OCI-LY7 (cell line): ENCODE results near the gene MLX. TPM values are rescaled to one million over a fixed set of nuclear protein-coding genes. Genes with fewer than 3 reads are reported as not detected.
A peak's percentile ranks its signal among the peaks of the same experiment; 100 is the strongest.
"Not testable (repeated sequence)": the region's sequence is repeated elsewhere in the genome, so short reads cannot be mapped to it uniquely, and the experiment has no call there.

Experiments used
- BruUV-seq: library from RNA; stranded (reverse); fragments of 400-500 nt; replicated peaks from 2 replicates; lab custom pipeline; 2021; lab: Mats Ljungman, UMichigan
- CTCF ChIA-PET: fragments of 300-600 bp; sonication (Branson Sonifier 250); formaldehyde crosslinking; loops from one replicate; lab custom pipeline; 2022; ENCODE audit warnings: antibody characterized with exemption; ENCODE audit not compliant: unreplicated experiment; lab: Charles Lee
- POLR2A ChIA-PET: fragments of 300-600 bp; sonication (Branson Sonifier 250); formaldehyde crosslinking; loops from one replicate; lab custom pipeline; 2022; ENCODE audit warnings: antibody characterized with exemption; lab: Charles Lee
- DNase-seq: peaks from one replicate; pipeline ENCODE4 v3.0.0-alpha.2; 2015; ENCODE audit warnings: low spot score
- H2AFZ ChIP-seq: fragments of 200-600 bp; sonication (generic), shearing (Covaris generic); 2 replicates; pipeline ENCODE4 v1.6.1; 2014; ENCODE audit warnings: mild to moderate bottlenecking, antibody characterized with exemption, low read length, moderate library complexity
- H3K27ac ChIP-seq: fragments of 200-600 bp; sonication (generic); 2 replicates; pipeline ENCODE4 v1.5.1; 2014; ENCODE audit warnings: mixed run types, low read depth, mild to moderate bottlenecking, moderate library complexity, low read length, inconsistent platforms; ENCODE audit not compliant: poor library complexity, severe bottlenecking
- H3K36me3 ChIP-seq: fragments of 200-600 bp; sonication (generic); 2 replicates; pipeline ENCODE4 v1.6.1; 2014; ENCODE audit warnings: mild to moderate bottlenecking, antibody characterized with exemption, low read length, moderate library complexity, mixed read lengths; ENCODE audit not compliant: insufficient read depth
- H3K4me1 ChIP-seq: fragments of 200-600 bp; sonication (generic); 2 replicates; pipeline ENCODE4 v1.5.1; 2014; ENCODE audit warnings: mild to moderate bottlenecking, low read length; ENCODE audit not compliant: insufficient read depth, poor library complexity, severe bottlenecking
- H3K4me2 ChIP-seq: fragments of 200-600 bp; sonication (generic); 2 replicates; pipeline ENCODE4 v1.6.1; 2014; ENCODE audit warnings: mild to moderate bottlenecking, low read length
- H3K4me3 ChIP-seq: fragments of 200-600 bp; sonication (generic); 2 replicates; pipeline ENCODE4 v1.5.1; 2014; ENCODE audit warnings: mild to moderate bottlenecking, low read depth, low read length; ENCODE audit not compliant: poor library complexity, severe bottlenecking
- H3K79me2 ChIP-seq: fragments of 200-600 bp; sonication (generic); 2 replicates; pipeline ENCODE4 v1.6.1; 2016; ENCODE audit warnings: low read depth, mild to moderate bottlenecking, low read length, moderate library complexity, mixed read lengths; ENCODE audit not compliant: insufficient read depth
- H3K9me2 ChIP-seq: fragments of 200-600 bp; sonication (generic); 2 replicates; pipeline ENCODE4 v1.6.1; 2016; ENCODE audit warnings: mild to moderate bottlenecking, low read length, mixed read lengths; ENCODE audit not compliant: insufficient read depth
- H3K9me3 ChIP-seq: fragments of 200-600 bp; sonication (generic); 2 replicates; pipeline ENCODE4 v1.6.1; 2014; ENCODE audit warnings: mild to moderate bottlenecking, mixed run types, low read length, mixed read lengths
- H4K20me1 ChIP-seq: fragments of 200-600 bp; sonication (generic); 2 replicates; pipeline ENCODE4 v1.6.1; 2014; ENCODE audit warnings: mild to moderate bottlenecking, antibody characterized with exemption, low read length, moderate library complexity, mixed read lengths; ENCODE audit not compliant: insufficient read depth
- EZH2phosphoT487 ChIP-seq: fragments of 200-600 bp; sonication (generic); IDR thresholded peaks from 2 replicates; pipeline ENCODE4 v1.6.1; 2018; ENCODE audit warnings: low read depth, borderline replicate concordance, mild to moderate bottlenecking, mixed run types, antibody characterized with exemption, low read length, moderate library complexity, mixed read lengths
- intact Hi-C: fragments of 100-400 bp; cut with micrococcal nuclease; formaldehyde crosslinking; loops from one replicate; pipeline ENCODE4 v1.10.0; 2022; ENCODE audit not compliant: unreplicated experiment
- total RNA-seq, 2 experiments: library from RNA; depleted of rRNA in 1 of 2; stranded (reverse); fragments of >200 nt in 1 of 2; shearing (Covaris generic) in 1 of 2; gene quantifications; 2 replicates each; pipeline ENCODE4 v1.2.3, GENCODE V29; 2014 to 2022
- TF ChIP-seq, protein P1 (sequence below): fragments of 200-600 bp; sonication (generic); conservative IDR thresholded peaks from 2 replicates; pipeline ENCODE4 v1.5.1; 2014; ENCODE audit warnings: mild to moderate bottlenecking, antibody characterized with exemption, low read length, moderate library complexity, mixed read lengths

MLX gene
- total RNA-seq, 2 experiments from 2014 or later: 33.6 to 51.2 TPM

DNA sequence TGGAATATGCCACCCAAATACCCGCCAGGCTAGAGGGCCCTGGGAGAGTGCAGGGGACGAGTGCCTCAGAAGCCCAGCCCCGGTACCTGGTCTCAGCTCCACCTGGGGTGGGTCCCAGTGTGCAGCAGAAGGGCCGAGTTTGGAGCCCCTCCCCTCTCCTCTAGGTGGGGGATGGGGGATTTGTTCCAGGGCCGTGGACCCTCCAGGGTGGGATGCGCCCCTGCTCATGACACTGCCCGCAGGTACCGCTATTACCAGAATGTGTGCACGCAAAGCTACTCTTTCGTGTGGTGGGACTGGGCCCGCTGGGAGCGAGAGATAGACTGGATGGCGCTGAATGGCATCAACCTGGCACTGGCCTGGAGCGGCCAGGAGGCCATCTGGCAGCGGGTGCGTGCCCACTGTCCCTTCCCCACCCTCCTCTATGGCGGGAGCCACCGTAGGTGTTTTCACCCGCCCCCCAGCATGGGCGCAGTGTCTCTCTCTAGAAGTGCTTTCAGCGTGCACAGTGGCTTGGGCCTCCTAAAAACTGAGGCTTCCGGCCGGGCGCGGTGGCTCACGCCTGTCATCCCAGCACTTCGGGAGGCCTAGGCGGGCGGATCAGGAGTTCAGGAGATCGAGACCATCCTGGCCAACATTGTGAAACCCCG, 29.6 kb upstream of the MLX start:
- Histone ChIP-seq H3K4me1 (peaks cover 21% of the 10 kb centered on the region), H3K79me2 (peaks cover 4% of the 10 kb centered on the region; the same call in 1 of the 2 replicates), H4K20me1 (no peaks in the 10 kb centered on the region), H3K4me3 (peak overlapping the region; percentile 79), H3K4me2 (peak overlapping the region; percentile 80), H3K27ac (peak overlapping the region; percentile 31), H3K9me3 (no peaks in the 10 kb centered on the region), H2AFZ (no peak overlapping the region), H3K36me3 (peaks cover 9% of the 10 kb centered on the region), H3K9me2 (no peaks in the 10 kb centered on the region)
- TF ChIP-seq EZH2phosphoT487: no peak
- TF ChIP-seq, protein P1, sequence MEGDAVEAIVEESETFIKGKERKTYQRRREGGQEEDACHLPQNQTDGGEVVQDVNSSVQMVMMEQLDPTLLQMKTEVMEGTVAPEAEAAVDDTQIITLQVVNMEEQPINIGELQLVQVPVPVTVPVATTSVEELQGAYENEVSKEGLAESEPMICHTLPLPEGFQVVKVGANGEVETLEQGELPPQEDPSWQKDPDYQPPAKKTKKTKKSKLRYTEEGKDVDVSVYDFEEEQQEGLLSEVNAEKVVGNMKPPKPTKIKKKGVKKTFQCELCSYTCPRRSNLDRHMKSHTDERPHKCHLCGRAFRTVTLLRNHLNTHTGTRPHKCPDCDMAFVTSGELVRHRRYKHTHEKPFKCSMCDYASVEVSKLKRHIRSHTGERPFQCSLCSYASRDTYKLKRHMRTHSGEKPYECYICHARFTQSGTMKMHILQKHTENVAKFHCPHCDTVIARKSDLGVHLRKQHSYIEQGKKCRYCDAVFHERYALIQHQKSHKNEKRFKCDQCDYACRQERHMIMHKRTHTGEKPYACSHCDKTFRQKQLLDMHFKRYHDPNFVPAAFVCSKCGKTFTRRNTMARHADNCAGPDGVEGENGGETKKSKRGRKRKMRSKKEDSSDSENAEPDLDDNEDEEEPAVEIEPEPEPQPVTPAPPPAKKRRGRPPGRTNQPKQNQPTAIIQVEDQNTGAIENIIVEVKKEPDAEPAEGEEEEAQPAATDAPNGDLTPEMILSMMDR: no peak
- intact Hi-C loops: loop anchor here (5.0 kb wide), 1 partner anchor 405 kb away; no protein-coding TSS in a partner anchor
- CTCF ChIA-PET: no interaction called here
- DNase-seq: no peak
- POLR2A ChIA-PET: interaction anchor here (0.6 kb wide), 1 partner anchor 70 kb away, joined by 6 read pairs; no protein-coding TSS in a partner anchor
- no TSS peak for BruUV-seq

DNA sequence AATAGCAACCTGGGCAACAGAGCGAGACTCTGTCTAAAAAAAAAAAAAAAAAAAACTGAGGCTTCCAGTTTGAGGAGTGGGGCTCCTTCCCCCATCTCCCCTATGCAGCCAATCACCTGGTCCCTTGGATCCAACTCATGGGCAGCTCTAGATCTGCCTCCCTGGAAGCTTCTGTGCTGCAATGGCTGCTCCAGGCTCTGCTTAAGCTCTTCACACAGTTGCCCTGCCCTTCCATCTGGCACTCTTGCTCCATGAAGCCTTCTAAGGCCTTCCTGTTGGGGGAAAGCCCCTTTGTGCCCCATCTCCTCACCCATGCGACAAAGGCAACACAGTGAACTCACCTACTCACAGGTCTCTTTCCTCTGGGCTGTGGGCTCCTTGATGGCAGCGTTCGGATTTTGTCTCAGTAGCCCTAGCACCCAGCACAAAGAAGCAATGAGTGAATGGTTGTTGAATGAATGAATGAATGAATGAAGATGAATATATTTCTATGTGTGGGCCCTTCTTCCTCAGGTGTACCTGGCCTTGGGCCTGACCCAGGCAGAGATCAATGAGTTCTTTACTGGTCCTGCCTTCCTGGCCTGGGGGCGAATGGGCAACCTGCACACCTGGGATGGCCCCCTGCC, 29.0 kb upstream of the MLX start:
- BruUV-seq: TSS peak; percentile 68
- Histone ChIP-seq H3K4me1 (peaks cover 20% of the 10 kb centered on the region), H3K4me3 (no peak overlapping the region), H3K79me2 (peaks cover 4% of the 10 kb centered on the region; the same call in 1 of the 2 replicates), H3K9me2 (no peaks in the 10 kb centered on the region), H3K9me3 (no peaks in the 10 kb centered on the region), H3K4me2 (peak overlapping the region; percentile 80; the same call in 1 of the 2 replicates), H2AFZ (no peak overlapping the region), H3K36me3 (peaks cover 9% of the 10 kb centered on the region), H3K27ac (no peak overlapping the region), H4K20me1 (no peaks in the 10 kb centered on the region)
- no peak for DNase-seq
- CTCF ChIA-PET: no interaction called here
- POLR2A ChIA-PET: no interaction called here
- TF ChIP-seq, protein P1: no peak
- no peak for TF ChIP-seq EZH2phosphoT487
- intact Hi-C loops: loop anchor here (5.0 kb wide), 1 partner anchor 406 kb away; no protein-coding TSS in a partner anchor

DNA sequence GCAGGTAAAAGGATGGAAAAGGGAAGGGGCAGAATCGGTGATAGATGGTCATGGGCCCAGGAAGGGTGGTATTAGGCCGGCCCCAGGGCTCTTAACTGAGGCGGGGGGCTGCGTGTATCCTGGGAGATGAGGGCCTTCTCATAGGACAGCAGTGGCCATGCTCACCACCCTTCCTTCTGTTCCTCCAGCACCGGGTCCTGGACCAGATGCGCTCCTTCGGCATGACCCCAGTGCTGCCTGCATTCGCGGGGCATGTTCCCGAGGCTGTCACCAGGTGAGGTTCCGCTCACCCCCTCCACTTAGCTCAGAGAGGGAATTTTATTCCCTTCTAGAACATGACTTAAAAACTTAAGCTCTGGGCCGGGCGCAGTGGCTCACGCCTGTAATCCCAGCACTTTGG, 28.4 kb upstream of the MLX start:
- H3K9me2 ChIP-seq: no peaks in the 10 kb centered on the region
- intact Hi-C loops: loop anchor here (5.0 kb wide), 1 partner anchor 406 kb away; no protein-coding TSS in a partner anchor
- no peak overlapping the region for H2AFZ ChIP-seq
- H3K9me3 ChIP-seq: no peaks in the 10 kb centered on the region
- no peak for DNase-seq
- POLR2A ChIA-PET: no interaction called here
- no peak for TF ChIP-seq EZH2phosphoT487
- TF ChIP-seq, protein P1: no peak
- no peak overlapping the region for H3K4me3 ChIP-seq
- peaks cover 14% of the 10 kb centered on the region for H3K36me3 ChIP-seq
- H4K20me1 ChIP-seq: no peaks in the 10 kb centered on the region
- CTCF ChIA-PET: no interaction called here
- H3K4me2 ChIP-seq: no peak overlapping the region
- H3K27ac ChIP-seq: no peak overlapping the region
- H3K4me1 ChIP-seq: peaks cover 20% of the 10 kb centered on the region
- peaks cover 4% of the 10 kb centered on the region; the same call in 1 of the 2 replicates for H3K79me2 ChIP-seq
- no TSS peak for BruUV-seq

DNA sequence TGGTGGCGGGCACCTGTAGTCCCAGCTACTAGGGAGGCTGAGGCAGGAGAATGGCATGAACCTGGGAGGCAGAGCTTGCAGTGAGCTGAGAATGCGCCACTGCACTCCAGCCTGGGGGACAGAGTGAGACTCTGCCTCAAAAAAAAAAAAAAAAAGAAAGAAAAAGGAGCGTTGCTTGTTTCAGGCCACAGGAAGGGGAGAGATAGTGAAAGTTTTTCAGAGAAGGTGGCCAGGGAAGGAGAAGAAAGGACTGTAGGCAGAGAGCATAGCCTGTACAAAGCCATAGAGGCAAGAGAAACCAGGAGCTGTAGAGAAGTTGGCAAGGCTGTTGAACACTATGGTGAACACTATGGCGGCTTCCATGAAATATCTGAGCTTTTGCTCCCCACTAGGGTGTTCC, 26.3 kb upstream of the MLX start:
- DNase-seq, intact Hi-C loops, H3K27ac ChIP-seq, H3K4me3 ChIP-seq, H3K4me2 ChIP-seq, H3K9me3 ChIP-seq, BruUV-seq, H4K20me1 ChIP-seq, H3K9me2 ChIP-seq, CTCF ChIA-PET, H3K79me2 ChIP-seq, H2AFZ ChIP-seq, POLR2A ChIA-PET: not testable (repeated sequence)
- Histone ChIP-seq H3K4me1 (peaks cover 12% of the 10 kb centered on the region), H3K36me3 (peaks cover 16% of the 10 kb centered on the region)
